GM21390 (cell line): Measurements from ENCODE around the gene NRG2.

ENCODE experiments used
- ATAC-seq: cut with Tn5 transposase; IDR thresholded peaks from one replicate; pipeline ENCODE4 v1.9.1; 2021; ENCODE audit not compliant: unreplicated experiment

Gene NRG2

GRCh38 chr5:140041492-140042392 lies 1.4 kb downstream of the NRG2 start:
- no peak for ATAC-seq

GRCh38 chr5:140041099-140041491 lies 2.0 kb downstream of the NRG2 start:
- no peak for ATAC-seq

- ATAC-seq = no peak
Observed at GRCh38 chr5:140040358-140040757, 2.7 kb downstream of the NRG2 start.

- no peak for ATAC-seq
Observed at GRCh38 chr5:140039561-140039960, 3.5 kb downstream of the NRG2 start.

GRCh38 chr5:140038373-140038957 lies 4.6 kb downstream of the NRG2 start:
- no peak for ATAC-seq

GRCh38 chr5:140037012-140037411 lies 6.1 kb downstream of the NRG2 start:
- no peak for ATAC-seq

- ATAC-seq = no peak
Observed at GRCh38 chr5:140035881-140036280, 7.2 kb downstream of the NRG2 start.

- ATAC-seq = no peak
Observed at GRCh38 chr5:140033037-140033760, 9.9 kb downstream of the NRG2 start.

GRCh38 chr5:140032296-140032695 lies 10.8 kb downstream of the NRG2 start:
- ATAC-seq = no peak

GRCh38 chr5:140027807-140028206 lies 15.3 kb downstream of the NRG2 start:
- no peak for ATAC-seq

GRCh38 chr5:140025736-140026135 lies 17.4 kb downstream of the NRG2 start:
- ATAC-seq = no peak

- ATAC-seq = no peak
Observed at GRCh38 chr5:140024928-140025327, 18.2 kb downstream of the NRG2 start.

GRCh38 chr5:140023611-140024191 lies 19.4 kb downstream of the NRG2 start:
- no peak for ATAC-seq

- ATAC-seq = no peak
Observed at GRCh38 chr5:140020601-140021177, 22.4 kb downstream of the NRG2 start.

- ATAC-seq = no peak
Observed at GRCh38 chr5:140018920-140019644, 24.0 kb downstream of the NRG2 start.

GRCh38 chr5:140018517-140018916 lies 24.6 kb downstream of the NRG2 start:
- no peak for ATAC-seq

- no peak for ATAC-seq
Observed at GRCh38 chr5:140018096-140018481, 25.0 kb downstream of the NRG2 start.

- no peak for ATAC-seq
Observed at GRCh38 chr5:140017397-140018095, 25.6 kb downstream of the NRG2 start.

- ATAC-seq = no peak
Observed at GRCh38 chr5:140015706-140016105, 27.4 kb downstream of the NRG2 start.

- ATAC-seq = no peak
Observed at GRCh38 chr5:140014751-140015150, 28.3 kb downstream of the NRG2 start.
